ENCODE results near the gene FBN3.
"Not testable (repeated sequence)": the region's sequence is repeated elsewhere in the genome, so short reads cannot be mapped to it uniquely, and the experiment has no call there.

FBN3 gene
- total RNA-seq: 0.04 to 0.15 reads per million in 2 donors

DNA sequence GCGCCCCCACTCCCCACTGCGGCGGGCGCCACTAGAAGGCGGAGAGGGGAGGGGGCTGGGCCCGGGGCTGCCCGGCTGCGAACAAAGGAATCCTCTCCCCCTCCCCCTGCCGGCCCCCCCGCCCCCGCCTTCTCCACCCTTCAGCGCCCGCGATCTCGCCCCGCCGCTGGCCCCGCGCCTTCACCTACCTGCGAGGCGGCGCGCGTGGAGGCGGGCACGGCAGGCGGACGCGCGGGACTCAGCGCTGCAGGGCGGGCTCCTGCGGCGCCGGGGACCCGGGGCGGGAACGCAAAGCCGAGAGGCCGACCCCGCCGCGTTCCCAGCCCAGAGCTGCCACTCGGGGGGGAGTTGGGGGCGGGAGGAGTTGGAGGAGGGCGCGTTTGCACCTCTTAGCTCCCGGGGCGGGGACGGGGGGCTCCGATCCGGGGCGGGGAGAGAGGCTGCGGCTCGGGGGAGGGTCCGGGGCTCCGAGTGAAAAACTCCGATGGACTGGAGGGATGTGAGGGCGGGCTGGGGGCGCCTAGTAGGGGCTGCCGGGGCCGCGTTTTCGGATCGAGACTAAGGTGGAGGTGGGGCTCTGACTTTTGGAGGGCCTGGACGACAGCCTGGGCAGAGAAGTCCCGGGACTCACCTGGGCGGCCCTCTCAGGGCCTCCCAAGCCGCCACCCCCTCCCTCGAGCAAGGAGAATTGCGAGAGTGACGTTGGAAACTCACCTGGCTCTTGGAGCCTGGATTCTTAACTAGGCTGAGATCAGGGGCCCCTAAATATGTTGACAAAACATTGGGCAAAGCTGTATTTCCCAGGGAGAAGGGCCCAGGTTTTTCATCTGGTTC, at the start of gene FBN3:
TSS of gene FBN3 (minus strand) at position 332 of the 834 bp plus-strand sequence. CDS start 2,112 bp downstream, outside the sequence.
- no peak for DNase-seq

DNA sequence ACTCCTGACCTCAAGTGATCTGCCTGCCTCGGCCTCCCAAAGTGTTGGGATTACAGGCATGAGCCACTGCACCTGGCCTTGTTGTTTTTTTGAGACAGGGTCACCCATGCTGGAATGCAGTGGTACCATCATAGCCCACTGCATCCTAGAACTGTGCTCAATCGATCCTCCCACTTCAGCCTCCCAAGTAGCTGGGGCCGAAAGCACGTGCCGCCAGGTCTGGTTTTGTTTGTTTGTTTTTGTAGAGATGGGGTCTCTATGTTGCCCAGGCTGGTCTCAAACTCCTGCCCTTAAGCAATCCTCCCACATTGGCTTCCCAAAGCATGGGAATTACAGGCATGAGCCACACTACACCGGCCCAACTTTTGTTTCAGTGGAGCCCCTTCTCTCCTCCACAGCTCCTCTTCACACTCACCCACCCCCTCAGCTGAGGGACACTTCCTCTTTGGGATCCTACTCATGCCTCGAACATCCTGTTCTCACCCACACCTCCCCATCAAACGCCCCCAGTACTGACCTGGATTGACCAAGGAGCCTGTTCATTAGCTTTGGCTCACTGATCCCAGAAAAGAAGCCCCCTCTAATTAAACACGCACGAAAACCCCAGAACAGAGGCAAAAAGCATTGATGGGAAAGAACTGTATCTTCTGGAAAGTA, 47.0 kb upstream of the FBN3 start:
- no peak for DNase-seq

GRCh38 chr19:8194528-8195267, 45.3 kb upstream of the FBN3 start:
- peak; percentile 33 for DNase-seq

DNA sequence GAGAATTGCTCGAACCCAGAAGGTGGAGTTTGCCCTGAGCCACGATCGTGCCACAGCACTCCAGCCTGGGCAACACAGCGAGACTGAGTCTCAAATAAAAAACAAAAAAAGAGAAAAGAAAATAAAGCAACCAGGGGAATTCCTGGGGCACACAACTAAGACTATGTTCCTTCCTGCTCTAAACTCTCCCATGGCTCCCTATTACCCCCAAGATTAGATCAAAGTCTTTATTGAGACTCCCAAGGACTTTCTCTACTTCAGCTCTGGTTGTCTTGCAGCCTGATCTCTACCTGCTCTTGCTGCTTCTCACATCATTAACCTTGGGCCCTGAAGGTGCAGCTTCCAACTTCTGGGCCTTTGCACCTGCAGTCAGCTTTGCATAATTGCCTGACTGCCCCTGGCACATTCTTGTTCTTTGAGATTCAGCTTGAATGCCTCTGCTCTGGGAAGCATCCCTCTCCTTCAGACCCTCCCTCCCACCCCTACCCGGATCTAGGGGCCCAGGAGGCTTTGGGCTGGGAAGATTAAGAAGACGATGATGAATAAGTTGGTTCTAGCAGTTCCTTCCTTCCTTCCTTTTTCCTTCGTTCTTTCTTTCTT, 42.9 kb upstream of the FBN3 start:
- DNase-seq: no peak

GRCh38 chr19:8185343-8186068, 36.1 kb upstream of the FBN3 start:
- no peak for DNase-seq

GRCh38 chr19:8184274-8184673, 34.9 kb upstream of the FBN3 start:
- DNase-seq: no peak

GRCh38 chr19:8180018-8180417, 30.6 kb upstream of the FBN3 start:
- DNase-seq: no peak

GRCh38 chr19:8174706-8175105, 25.3 kb upstream of the FBN3 start:
- DNase-seq: no peak

- DNase-seq: no peak
Observed at GRCh38 chr19:8168537-8168936, 19.1 kb upstream of the FBN3 start.

- no peak for DNase-seq
Observed at GRCh38 chr19:8167985-8168384, 18.6 kb upstream of the FBN3 start.

DNA sequence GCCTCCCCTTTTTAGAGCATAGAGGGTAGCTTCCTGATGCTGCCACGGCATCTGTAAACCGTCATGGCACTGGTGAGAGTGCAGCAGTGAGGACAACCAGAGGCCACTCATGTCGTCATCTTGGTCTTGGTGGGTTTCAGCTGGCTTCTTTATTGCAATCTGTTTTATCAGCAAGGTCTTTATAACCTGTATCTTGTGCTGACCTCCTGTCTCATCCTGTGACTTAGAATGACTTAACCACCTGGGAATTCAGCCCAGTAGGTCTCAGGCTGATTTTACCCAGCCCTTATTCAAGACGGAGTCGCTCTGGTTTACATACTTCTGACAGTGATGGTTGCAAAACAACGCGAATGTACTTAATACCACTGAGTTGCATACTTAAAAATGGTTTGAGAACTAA, 14.4 kb upstream of the FBN3 start:
- no peak for DNase-seq

DNA sequence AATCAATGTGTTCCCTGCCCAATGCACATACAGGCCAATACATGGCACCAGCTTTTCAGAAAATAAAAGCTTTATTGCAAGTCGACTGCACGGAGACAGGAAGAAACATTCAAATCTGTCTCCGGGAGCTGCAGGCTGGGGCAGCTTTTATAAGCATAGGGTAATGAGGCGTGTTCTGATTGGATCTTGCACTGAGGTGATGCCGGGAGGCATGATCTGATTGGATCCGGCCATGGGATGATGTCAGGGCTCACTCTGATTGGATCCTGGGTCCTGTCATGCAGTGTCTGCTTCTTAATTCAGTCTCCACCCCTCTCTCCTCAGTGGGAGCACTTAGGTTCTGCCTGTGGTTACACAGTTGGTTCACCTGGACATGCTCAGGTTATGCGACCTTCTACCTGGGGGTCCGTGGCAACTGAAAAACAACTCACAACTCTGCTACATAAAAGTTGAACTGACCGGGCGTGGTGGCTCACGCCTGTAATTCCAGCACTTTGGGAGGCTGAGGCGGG, 11.8 kb upstream of the FBN3 start:
- no peak for DNase-seq

DNA sequence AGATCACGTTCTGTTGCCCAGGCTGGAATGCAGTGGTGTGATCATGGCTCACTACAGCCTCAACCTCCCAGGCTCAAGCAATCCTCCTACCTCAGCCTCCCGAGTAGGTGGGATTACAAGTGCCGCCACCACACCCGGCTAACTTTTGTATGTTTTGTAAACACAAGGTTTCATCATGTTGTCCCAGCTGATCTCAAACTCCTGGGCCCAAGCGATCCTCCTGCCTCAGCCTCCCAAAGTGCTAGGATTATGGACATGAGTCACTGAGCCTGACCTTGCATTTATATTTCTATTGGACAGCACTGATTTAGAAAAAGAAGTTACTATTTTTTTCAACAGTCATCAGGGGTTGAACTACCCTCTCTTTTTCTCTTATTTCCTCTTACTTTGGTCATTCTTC, 9.9 kb upstream of the FBN3 start:
- not testable (repeated sequence) for DNase-seq

GRCh38 chr19:8158411-8159074, 9.2 kb upstream of the FBN3 start:
- no peak for DNase-seq

GRCh38 chr19:8155318-8155717, 5.9 kb upstream of the FBN3 start:
- DNase-seq: no peak

DNA sequence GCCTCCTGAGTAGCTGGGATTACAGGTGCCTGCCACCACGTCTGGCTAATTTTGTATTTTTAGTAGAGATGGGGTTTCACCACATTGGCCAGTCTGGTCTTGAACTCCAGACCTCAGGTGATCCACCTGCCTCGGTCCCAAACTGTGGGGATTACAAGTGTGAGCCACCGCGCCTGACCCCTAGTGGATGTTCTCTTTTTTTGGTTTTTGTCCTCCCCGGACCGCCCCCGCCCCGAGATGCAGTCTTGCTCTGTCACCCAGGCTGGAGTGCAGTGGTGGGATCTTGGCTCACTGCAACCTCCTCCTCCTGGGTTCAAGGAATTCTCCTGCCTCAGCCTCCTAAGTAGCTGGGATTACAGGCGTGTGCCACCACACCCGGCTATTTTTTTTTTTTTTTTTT, 4.6 kb upstream of the FBN3 start:
- DNase-seq: not testable (repeated sequence)

- no peak for DNase-seq
Observed at GRCh38 chr19:8151767-8152035, 2.3 kb upstream of the FBN3 start.

DNA sequence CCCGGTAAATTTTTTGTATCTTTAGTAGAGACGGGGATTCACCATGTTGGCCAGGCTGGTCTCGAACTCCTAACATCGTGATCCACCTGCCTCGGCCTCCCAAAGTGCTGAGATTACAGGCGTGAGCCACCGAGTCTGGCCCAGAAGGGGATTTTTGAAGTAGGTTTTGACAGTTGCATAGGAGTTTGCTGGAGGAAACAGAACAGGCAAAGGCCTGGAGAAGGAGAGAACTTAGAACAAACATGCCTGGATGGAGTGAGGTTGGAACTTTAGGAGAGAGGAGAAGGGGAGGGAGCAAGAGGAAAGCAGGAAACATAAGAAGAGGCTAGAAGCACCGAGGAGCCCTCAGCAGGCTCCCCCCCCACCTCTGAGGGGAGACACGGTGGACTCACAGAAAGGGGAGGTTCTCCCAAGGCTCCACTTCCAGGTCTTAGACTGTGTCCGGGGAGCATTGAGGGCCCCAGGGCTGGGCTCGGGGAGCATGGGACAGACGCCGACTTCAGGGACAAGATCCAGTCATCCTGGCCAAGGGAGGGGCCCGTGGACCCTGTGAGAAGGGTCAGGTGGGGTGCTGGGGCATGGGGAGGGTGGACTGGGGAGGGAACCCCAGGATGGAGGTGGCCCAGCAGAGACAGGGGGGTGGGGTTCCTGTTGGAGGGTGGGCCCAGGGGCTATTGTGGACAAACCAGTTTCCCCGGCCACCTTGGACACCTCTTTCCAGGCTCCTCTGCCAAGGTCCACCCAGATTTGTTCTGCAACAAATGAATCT, 1.8 kb upstream of the FBN3 start:
- DNase-seq: no peak

GRCh38 chr19:8150178-8150865, 930 bp upstream of the FBN3 start:
- no peak for DNase-seq
